Measurements from ENCODE around the gene CEBPG. TPM values are rescaled to one million over a fixed set of nuclear protein-coding genes. Genes with fewer than 3 reads are reported as not detected.

CEBPG gene
- total RNA-seq, 4 donors from 2014 or later = 38.0 to 48.3 (median 43.1) TPM

GRCh38 chr19:33400856-33401682 is 27.6 kb downstream of the CEBPG start:
- H3K4me3 ChIP-seq (ENCODE audit: low read depth, poor library complexity, severe bottlenecking) = no peak overlapping the region
- 95 to 96% methylated on average over 19 to 20 of the region's 24 CpGs for WGBS, 2 donors
- intact Hi-C loops (cut with DNase I; ENCODE audit: low total_unique reads) = no loop called here
- DNase-seq (ENCODE audit: low spot score in 2 of 2) = peak in 1 of 2 donors; percentile 82
- no peak for TF ChIP-seq CTCF (IDR thresholded peaks at IDR 0.05)
- TF ChIP-seq POLR2A (IDR thresholded peaks at IDR 0.05) = no peak

GRCh38 chr19:33401683-33402420 is 28.3 kb downstream of the CEBPG start:
- TF ChIP-seq CTCF (IDR thresholded peaks at IDR 0.05) = no peak
- DNase-seq (ENCODE audit: low spot score in 2 of 2) = no peak
- intact Hi-C loops (cut with DNase I; ENCODE audit: low total_unique reads) = no loop called here
- no peak overlapping the region for H3K4me3 ChIP-seq (ENCODE audit: low read depth, poor library complexity, severe bottlenecking)
- 89 to 92% methylated on average over 27 to 29 of the region's 30 CpGs for WGBS, 2 donors

GRCh38 chr19:33402421-33403220 is 29.1 kb downstream of the CEBPG start:
- intact Hi-C loops (cut with DNase I; ENCODE audit: low total_unique reads) = no loop called here
- H3K4me3 ChIP-seq (ENCODE audit: low read depth, poor library complexity, severe bottlenecking) = no peak overlapping the region
- 92 to 95% methylated on average over 14 to 16 of the region's 18 CpGs for WGBS, 2 donors
- DNase-seq (ENCODE audit: low spot score in 2 of 2) = no peak
- TF ChIP-seq CTCF (IDR thresholded peaks at IDR 0.05) (no peak), POLR2A (IDR thresholded peaks at IDR 0.05) (no peak)

GRCh38 chr19:33403221-33403972 is 29.9 kb downstream of the CEBPG start:
- WGBS, 2 donors = 84 to 89% methylated on average over 16 to 18 of the region's 18 CpGs
- DNase-seq (ENCODE audit: low spot score in 2 of 2) = no peak
- intact Hi-C loops (cut with DNase I; ENCODE audit: low total_unique reads) = no loop called here
- TF ChIP-seq CTCF (IDR thresholded peaks at IDR 0.05) = no peak
- TF ChIP-seq POLR2A (IDR thresholded peaks at IDR 0.05) = no peak
- H3K4me3 ChIP-seq (ENCODE audit: low read depth, poor library complexity, severe bottlenecking) = no peak overlapping the region

GRCh38 chr19:33403973-33404304 is 30.4 kb downstream of the CEBPG start:
- intact Hi-C loops (cut with DNase I; ENCODE audit: low total_unique reads) = no loop called here

More at GRCh38 chr19:33403973-33404304, 30.4 kb downstream of the CEBPG start:
- H3K4me3 ChIP-seq (ENCODE audit: low read depth, poor library complexity, severe bottlenecking) = no peak overlapping the region
- TF ChIP-seq CTCF (IDR thresholded peaks at IDR 0.05) (no peak), POLR2A (IDR thresholded peaks at IDR 0.05) (no peak)
- DNase-seq (ENCODE audit: low spot score in 2 of 2) = no peak
- WGBS, 2 donors = 90 to 96% methylated on average over 6 of the region's 6 CpGs
